GM19043 (cell line): ENCODE measurements around the gene GOLM1.

ENCODE experiments used
- ATAC-seq: cut with Tn5 transposase; IDR thresholded peaks from one replicate; pipeline ENCODE4 v1.9.1; 2021; ENCODE audit warnings: low read depth; ENCODE audit not compliant: unreplicated experiment

Gene GOLM1

DNA sequence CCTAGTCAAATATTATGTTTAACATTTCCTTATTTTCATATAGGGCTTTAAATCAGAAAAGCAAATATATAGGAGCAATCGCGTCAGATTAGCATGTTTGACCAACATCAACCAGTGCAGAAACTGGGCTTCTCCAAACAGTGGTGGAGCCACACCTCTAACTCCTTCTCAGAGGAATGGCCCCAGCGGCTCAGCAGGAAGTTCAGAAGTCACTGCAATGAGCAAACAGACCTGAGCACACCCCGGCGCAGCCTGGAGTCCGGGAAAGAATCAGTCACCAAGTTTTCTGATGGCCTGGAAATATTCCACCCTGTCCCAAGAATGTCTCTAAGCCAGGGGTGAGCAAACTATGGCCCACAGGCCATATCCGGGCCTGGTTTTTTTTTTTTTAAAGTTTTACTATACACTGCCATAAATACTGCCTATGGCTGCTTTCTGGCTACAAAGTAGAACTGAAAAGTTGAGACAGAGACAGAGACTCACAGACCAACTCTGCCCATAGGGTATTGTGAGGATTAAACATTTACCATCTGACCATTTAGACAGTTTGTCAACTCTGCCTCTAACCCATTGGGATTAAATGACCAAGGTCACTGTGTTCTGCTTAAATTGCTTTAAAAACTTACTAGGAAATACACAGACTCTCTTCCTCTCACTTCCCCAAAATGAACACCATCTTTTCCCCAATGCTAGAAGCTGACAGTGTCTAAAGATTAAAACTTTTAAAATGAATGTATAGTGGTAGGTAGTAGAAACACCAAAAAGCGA lies 5.4 kb downstream of the GOLM1 start:
- peak; percentile 58 for ATAC-seq

- no peak for ATAC-seq
These were observed 7.9 kb downstream of the GOLM1 start for GRCh38 chr9:86091477-86091876.

- ATAC-seq: no peak
These were observed 16.5 kb downstream of the GOLM1 start for GRCh38 chr9:86082870-86083269.

DNA sequence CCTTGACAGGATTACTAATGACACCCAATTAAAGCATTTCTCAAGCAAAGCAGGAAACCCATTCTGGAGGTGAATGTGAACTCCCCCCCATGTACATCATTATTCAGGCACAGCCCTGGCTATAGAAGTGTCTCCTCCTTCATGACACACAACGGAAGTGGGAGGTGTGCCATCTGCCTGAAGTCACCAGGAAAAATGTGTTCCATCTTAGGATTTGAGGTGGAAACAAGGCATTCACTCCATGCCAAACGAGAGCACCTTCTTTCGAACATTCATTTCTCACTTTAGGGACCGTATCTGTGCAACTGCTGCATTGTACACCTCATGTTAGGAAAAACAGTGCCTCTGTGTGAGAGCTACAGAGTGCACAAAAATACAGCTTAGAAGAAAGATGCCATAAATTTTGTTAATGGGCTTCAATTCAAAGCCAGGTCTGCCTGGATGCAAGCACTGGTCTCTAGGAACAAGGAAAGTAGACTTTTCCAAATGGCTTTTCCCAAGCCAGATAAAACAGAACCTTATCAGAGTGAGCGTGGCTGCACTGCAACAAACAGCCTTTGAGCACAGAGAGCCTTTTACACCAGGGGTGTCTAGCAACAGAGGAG lies 19.4 kb downstream of the GOLM1 start:
- no peak for ATAC-seq

- ATAC-seq: no peak
These were observed 19.9 kb downstream of the GOLM1 start for GRCh38 chr9:86079421-86079831.

GRCh38 chr9:86078731-86079130 lies 20.6 kb downstream of the GOLM1 start:
- no peak for ATAC-seq

- no peak for ATAC-seq
These were observed 22.1 kb downstream of the GOLM1 start for GRCh38 chr9:86077276-86077675.

DNA sequence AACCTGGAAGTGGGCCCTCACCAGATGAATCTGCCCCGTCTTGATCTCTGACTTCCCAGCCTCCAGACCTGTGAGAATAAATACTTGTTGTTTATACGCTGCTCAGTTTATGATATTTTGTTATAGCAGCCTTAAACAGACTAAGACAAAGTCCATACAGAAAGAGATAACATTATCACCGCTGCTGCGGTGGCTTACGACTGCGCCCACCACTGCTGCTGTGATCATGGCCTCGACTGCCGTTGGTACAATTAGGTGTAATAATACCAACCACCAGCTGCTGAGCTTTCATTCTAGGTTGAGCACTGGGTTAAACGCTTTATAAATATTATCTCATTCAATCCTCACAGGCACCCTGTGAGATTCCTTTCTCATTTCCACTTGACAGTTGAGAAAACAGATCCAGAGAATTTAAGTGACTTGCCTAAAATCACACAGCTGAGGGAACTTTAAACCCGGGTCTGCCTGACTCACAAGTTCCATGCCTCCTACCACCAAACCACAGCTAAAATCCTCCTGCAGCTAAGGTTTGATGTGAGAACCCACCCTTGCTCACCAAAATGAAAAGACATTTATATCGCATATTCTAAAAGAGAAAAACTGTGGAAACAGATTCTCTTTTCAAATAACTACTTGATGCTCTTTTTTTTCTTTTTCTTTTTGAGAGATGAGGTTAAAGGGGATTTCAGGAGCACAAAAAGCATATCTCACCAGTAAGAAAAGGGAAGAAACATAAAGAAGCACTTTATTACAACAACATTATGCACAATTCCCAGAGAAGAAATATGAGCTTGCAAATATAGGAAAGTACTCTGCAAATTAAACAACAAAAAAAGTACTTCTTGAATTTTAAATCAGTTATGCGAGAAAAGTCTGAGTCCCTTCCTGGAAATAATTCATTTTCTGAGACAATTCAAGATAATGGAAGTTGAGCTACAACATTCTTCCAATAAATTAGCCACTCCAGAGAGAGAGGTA lies 23.9 kb downstream of the GOLM1 start:
- ATAC-seq: no peak

- ATAC-seq: no peak
These were observed 25.5 kb downstream of the GOLM1 start for GRCh38 chr9:86073839-86074238.

GRCh38 chr9:86072394-86072877 lies 26.9 kb downstream of the GOLM1 start:
- no peak for ATAC-seq

DNA sequence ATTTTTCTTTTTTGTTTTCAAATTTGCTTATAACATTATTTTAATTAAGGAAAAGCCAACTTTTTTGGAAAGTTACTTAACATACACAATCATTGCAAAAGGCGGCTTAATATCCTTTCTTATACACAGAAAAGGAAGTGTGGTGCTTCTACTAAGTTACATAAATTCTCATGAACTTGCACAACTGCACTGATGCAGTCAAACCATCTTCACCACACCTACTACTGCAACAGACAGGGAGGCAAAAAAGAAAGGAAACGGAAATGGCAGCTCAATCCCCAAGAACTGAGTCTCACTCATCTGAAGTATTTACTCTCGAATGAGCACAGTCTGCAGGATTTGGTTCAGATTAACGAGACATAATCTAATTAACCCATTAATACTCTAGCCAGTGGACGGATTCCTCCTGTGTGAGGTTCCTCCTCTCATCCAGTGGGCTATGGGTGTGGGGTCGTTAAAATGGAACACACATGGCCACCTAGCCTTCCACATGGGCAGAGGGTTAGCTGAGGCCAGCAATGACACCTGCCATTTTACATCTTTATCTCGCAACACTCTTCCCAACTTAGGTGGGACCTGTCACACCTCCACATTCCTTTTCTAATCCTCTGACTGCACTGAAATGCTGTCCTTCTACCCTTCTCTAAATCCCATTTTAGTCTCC lies 30.0 kb downstream of the GOLM1 start:
- ATAC-seq: no peak

- ATAC-seq: no peak
These were observed 35.1 kb downstream of the GOLM1 start for GRCh38 chr9:86064220-86064619.

- ATAC-seq: no peak
These were observed 36.3 kb downstream of the GOLM1 start for GRCh38 chr9:86062845-86063693.

DNA sequence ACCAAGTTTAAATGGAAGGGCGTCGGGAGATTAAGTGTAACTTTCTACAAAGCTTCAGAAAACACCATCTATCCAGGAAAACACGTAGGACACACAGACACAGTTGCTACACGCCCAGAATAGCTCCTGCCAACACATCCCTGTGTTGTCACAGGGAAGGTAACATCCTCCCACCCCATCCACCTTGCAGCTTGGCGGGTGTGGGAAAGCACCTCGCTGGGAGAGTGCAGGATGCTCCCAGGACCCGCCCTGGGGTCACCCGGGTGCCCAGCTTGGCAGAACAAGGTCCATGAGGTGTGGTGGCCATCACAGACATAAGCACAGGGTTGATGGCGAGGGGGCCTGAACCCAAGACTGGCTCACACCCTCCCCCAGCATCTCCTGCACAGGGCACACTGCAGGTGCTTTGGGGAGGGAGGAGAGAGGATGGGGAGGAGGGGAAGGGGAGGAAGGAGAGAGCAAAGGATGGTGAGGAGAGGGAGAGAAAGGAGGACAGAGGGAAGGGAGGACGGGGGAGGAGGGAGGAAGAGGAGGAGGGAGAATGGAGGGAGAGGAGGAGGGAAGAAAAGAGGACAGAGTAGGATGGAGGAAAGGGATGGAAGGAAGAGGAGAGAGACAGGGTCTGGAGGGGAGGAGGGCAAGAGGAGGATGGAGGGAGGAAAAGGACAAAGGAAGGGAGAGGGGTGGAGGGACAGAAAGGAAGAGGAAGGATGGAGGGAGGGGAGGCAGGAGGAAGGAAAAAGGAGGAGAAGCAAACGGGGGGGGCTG lies 37.2 kb downstream of the GOLM1 start:
- ATAC-seq: no peak

GRCh38 chr9:86057491-86057890 lies 41.9 kb downstream of the GOLM1 start:
- no peak for ATAC-seq

GRCh38 chr9:86054695-86055094 lies 44.7 kb downstream of the GOLM1 start:
- ATAC-seq: no peak

- ATAC-seq: no peak
These were observed 46.5 kb downstream of the GOLM1 start for GRCh38 chr9:86052556-86053468.
